A549 (cell line): ENCODE data around the gene C10orf62. TPM values are rescaled to one million over a fixed set of nuclear protein-coding genes. Genes with fewer than 3 reads are reported as not detected.

Experiments
- ATAC-seq, 2 experiments: fragments of 200-7000 bp in 1 of 2; fragments of >200 bp in 1 of 2; cut with Nextera tagmentation in 1 of 2; cut with Tn5 transposase in 1 of 2; 3 replicates each; pipeline versions ENCODE4 v1.8.0 to v1.9.1; 2018 to 2020; ENCODE audit warnings: mild to moderate bottlenecking in 1 of 2, moderate library complexity in 1 of 2
- CTCF ChIA-PET: fragments of 300-600 bp; sonication (Branson Sonifier 250); formaldehyde crosslinking; extraction: SDS; loops from one replicate; lab custom pipeline; 2021; ENCODE audit warnings: antibody characterized with exemption, inconsistent platforms; lab: Yijun Ruan, JAX
- POLR2A ChIA-PET: fragments of 350-600 bp; formaldehyde crosslinking; extraction: SDS; loops from one replicate; lab custom pipeline; 2021; ENCODE audit warnings: antibody characterized with exemption, inconsistent platforms; lab: Yijun Ruan, JAX
- DNase-seq, 2 experiments: peaks; one replicate each; pipeline versions ENCODE4 v3.0.0 to v3.0.0-alpha.2; 2011 to 2016; ENCODE audit warnings: low read depth in 1 of 2, low spot score in 1 of 2
- FAIRE-seq: peaks from 2 replicates; lab custom pipeline; 2011; peaks lifted over from hg19 to GRCh38; lab: Jason Lieb, UNC
- H3K27ac ChIP-seq, 2 experiments: fragments of >200 bp; sonication (Bioruptor Twin); formaldehyde crosslinking; 3 replicates each; pipeline ENCODE4 v1.5.1; 2016 to 2017
- H3K4me1 ChIP-seq: fragments of >200 bp; sonication (Bioruptor Twin); formaldehyde crosslinking; 3 replicates; pipeline ENCODE4 v1.6.1; 2016
- H3K4me2 ChIP-seq: fragments of >200 bp; sonication (Bioruptor Twin); formaldehyde crosslinking; 3 replicates; pipeline ENCODE4 v1.6.1; 2016
- H3K4me3 ChIP-seq: fragments of >200 bp; sonication (Bioruptor Twin); formaldehyde crosslinking; 3 replicates; pipeline ENCODE4 v1.5.1; 2016
- H3K9me3 ChIP-seq: fragments of >200 bp; sonication (Bioruptor Twin); formaldehyde crosslinking; 3 replicates; pipeline ENCODE4 v1.6.1; 2016
- CEBPB ChIP-seq, 2 experiments: fragments of >200 bp in 1 of 2; sonication (Bioruptor Twin) in 1 of 2; formaldehyde crosslinking in 1 of 2; IDR thresholded peaks; 2 replicates each; pipeline ENCODE4 v1.6.1; 2012 to 2016
- CHD2 ChIP-seq: fragments of 150-350 bp; IDR thresholded peaks from 2 replicates; pipeline ENCODE4 v1.6.1; 2014; ENCODE audit warnings: low read length; ENCODE audit not compliant: partially characterized antibody
- CHD4 ChIP-seq: fragments of 200-600 bp; sonication (generic); IDR thresholded peaks from 2 replicates; pipeline ENCODE4 v1.6.1; 2016; ENCODE audit warnings: antibody characterized with exemption, mild to moderate bottlenecking, borderline replicate concordance
- CTCF ChIP-seq: fragments of >200 bp; sonication (Bioruptor Twin); formaldehyde crosslinking; IDR thresholded peaks from 3 replicates; pipeline ENCODE4 v1.5.1; 2016
- EHMT2 ChIP-seq: fragments of 200-600 bp; sonication (generic); IDR thresholded peaks from 2 replicates; pipeline ENCODE4 v1.6.1; 2016; ENCODE audit warnings: antibody characterized with exemption, low read depth, mild to moderate bottlenecking, moderate library complexity
- ELK1 ChIP-seq: fragments of 150-350 bp; IDR thresholded peaks from 2 replicates; pipeline ENCODE4 v1.6.1; 2014; ENCODE audit warnings: low read depth, mild to moderate bottlenecking, low read length
- EP300 ChIP-seq, 2 experiments: fragments of >200 bp; sonication (Bioruptor Twin); formaldehyde crosslinking; IDR thresholded peaks; 2 replicates in 1 of 2; 3 replicates in 1 of 2; pipeline ENCODE4 v1.6.1; 2016 to 2017
- ESRRA ChIP-seq: fragments of 150-350 bp; IDR thresholded peaks from 2 replicates; pipeline ENCODE4 v1.6.1; 2014; ENCODE audit warnings: mild to moderate bottlenecking, low read length, borderline replicate concordance
- FOSL2 ChIP-seq, 2 experiments: fragments of 450-650 bp in 1 of 2; fragments of >200 bp in 1 of 2; sonication (Bioruptor Twin) in 1 of 2; formaldehyde crosslinking; IDR thresholded peaks; 2 replicates each; pipeline versions ENCODE4 v1.5.0 to v1.6.1; 2016 to 2020; ENCODE audit warnings: mild to moderate bottlenecking in 1 of 2, moderate library complexity in 1 of 2
- GATA3 ChIP-seq: IDR thresholded peaks from 2 replicates; pipeline ENCODE4 v1.6.1; 2012; ENCODE audit warnings: borderline replicate concordance
- HDAC2 ChIP-seq: fragments of 200-600 bp; sonication (generic); IDR thresholded peaks from 2 replicates; pipeline ENCODE4 v1.6.1; 2016
- HEYL ChIP-seq: fragments of 250-450 bp; sonication (Bioruptor Pico); IDR thresholded peaks from 2 replicates; pipeline ENCODE4 v1.8.0; 2021; ENCODE audit warnings: mild to moderate bottlenecking, moderate library complexity
- HMGXB4 ChIP-seq: fragments of 250-450 bp; sonication (Bioruptor Pico); IDR thresholded peaks from 2 replicates; pipeline ENCODE4 v1.5.0; 2021; ENCODE audit warnings: mild to moderate bottlenecking, moderate library complexity, borderline replicate concordance
- HOXA7 ChIP-seq: fragments of 250-450 bp; sonication (Bioruptor Pico); IDR thresholded peaks from 2 replicates; pipeline ENCODE4 v1.5.0; 2020; ENCODE audit warnings: mild to moderate bottlenecking, moderate library complexity
- HOXB13 ChIP-seq: fragments of 250-450 bp; sonication (Bioruptor Pico); IDR thresholded peaks from 2 replicates; pipeline ENCODE4 v1.5.0; 2020; ENCODE audit warnings: low read depth, mild to moderate bottlenecking, moderate library complexity
- JUNB ChIP-seq: fragments of >200 bp; sonication (Bioruptor Twin); formaldehyde crosslinking; IDR thresholded peaks from 2 replicates; pipeline ENCODE4 v1.6.1; 2016
- KDM1A ChIP-seq: fragments of 200-600 bp; sonication (generic); IDR thresholded peaks from 2 replicates; pipeline ENCODE4 v1.6.1; 2016; ENCODE audit warnings: low read depth, mild to moderate bottlenecking
- MAFK ChIP-seq: fragments of 450-650 bp; IDR thresholded peaks from 2 replicates; pipeline ENCODE4 v1.6.1; 2014; ENCODE audit not compliant: partially characterized antibody
- MAX ChIP-seq: IDR thresholded peaks from 2 replicates; pipeline ENCODE4 v1.6.1; 2012
- MAZ ChIP-seq: fragments of 150-350 bp; IDR thresholded peaks from 2 replicates; pipeline ENCODE4 v1.6.1; 2014; ENCODE audit warnings: antibody characterized with exemption, low read depth, low read length, borderline replicate concordance
- NPAS2 ChIP-seq: fragments of 250-450 bp; sonication (Bioruptor Pico); IDR thresholded peaks from 2 replicates; pipeline ENCODE4 v1.8.0; 2022; ENCODE audit warnings: mild to moderate bottlenecking, moderate library complexity, borderline replicate concordance
- PBX3 ChIP-seq: IDR thresholded peaks from 2 replicates; pipeline ENCODE4 v1.6.1; 2012
- PHF8 ChIP-seq: fragments of 200-600 bp; sonication (generic); IDR thresholded peaks from 2 replicates; pipeline ENCODE4 v1.6.1; 2016; ENCODE audit warnings: low read depth, mild to moderate bottlenecking, antibody characterized with exemption, moderate library complexity, borderline replicate concordance
- POLR2A ChIP-seq: IDR thresholded peaks from 2 replicates; pipeline ENCODE4 v1.6.1; 2012; ENCODE audit warnings: mild to moderate bottlenecking, low read length
- POLR2AphosphoS2 ChIP-seq: conservative IDR thresholded peaks from 2 replicates; pipeline ENCODE4 v1.6.1; 2012; ENCODE audit warnings: low read length, improper control_type of control experiment, inconsistent platforms
- RARB ChIP-seq: fragments of 250-450 bp; sonication (Bioruptor Pico); IDR thresholded peaks from 2 replicates; pipeline ENCODE4 v1.8.0; 2021; ENCODE audit warnings: mild to moderate bottlenecking, moderate library complexity
- RCOR1 ChIP-seq: fragments of 150-350 bp; IDR thresholded peaks from 2 replicates; pipeline ENCODE4 v1.6.1; 2014; ENCODE audit warnings: antibody characterized with exemption, low read length, low read depth
- RNF2 ChIP-seq: fragments of 200-600 bp; sonication (generic); IDR thresholded peaks from 2 replicates; pipeline ENCODE4 v1.6.1; 2016; ENCODE audit warnings: low read depth, mild to moderate bottlenecking, antibody characterized with exemption, moderate library complexity, borderline replicate concordance
- SMC3 ChIP-seq: fragments of >200 bp; sonication (Bioruptor Twin); formaldehyde crosslinking; IDR thresholded peaks from 3 replicates; pipeline ENCODE4 v1.6.1; 2018; ENCODE audit warnings: inconsistent platforms
- SREBF2 ChIP-seq: fragments of 450-650 bp; IDR thresholded peaks from 2 replicates; pipeline ENCODE4 v1.6.1; 2014; ENCODE audit warnings: mild to moderate bottlenecking, moderate library complexity
- TP53 ChIP-seq: fragments of 250-450 bp; sonication (Bioruptor Pico); IDR thresholded peaks from 2 replicates; pipeline ENCODE4 v1.5.0; 2021; ENCODE audit warnings: mild to moderate bottlenecking, moderate library complexity
- USF2 ChIP-seq: fragments of 450-650 bp; IDR thresholded peaks from 2 replicates; pipeline ENCODE4 v1.6.1; 2014; ENCODE audit warnings: antibody characterized with exemption
- WGBS: methylation state at CpG from one replicate; pipeline ENCODE4 v1.1.6; 2017; ENCODE audit errors: missing lambda C conversion rate; 5-methylcytosine and 5-hydroxymethylcytosine counted together
- polyA plus RNA-seq, 4 experiments: library from polyadenylated mRNA; depleted of rRNA in 3 of 4; stranded (reverse); fragments of >200 nt; fragmentation: RNase III in 1 of 4; extraction: RNeasy Plus Mini Kit Qiagen cat#74134 plus additional on column Dnase treatment in 1 of 4; gene quantifications; 2 replicates in 3 of 4; 3 replicates in 1 of 4; pipeline ENCODE4 v1.2.3, GENCODE V29; 2011 to 2017

Gene C10orf62
- polyA plus RNA-seq, 2 of the 4 experiments (the other 2 are of a cell fraction): not detected

- POLR2A ChIA-PET: interaction anchor here (0.6 to 1.0 kb wide), 3 partner anchors 13 to 41 kb away, joined by 3 to 4 read pairs (median 3); partner anchors contain the start of gene HOGA1
- H3K4me1 ChIP-seq: peaks cover 56% of the 10 kb centered on the region
- DNase-seq: no peak
Observed at GRCh38 chr10:97571622-97572021, 17.9 kb upstream of the C10orf62 start.

GRCh38 chr10:97572214-97572989, 17.1 kb upstream of the C10orf62 start, which contains the start of gene ANKRD2:
Gene ANKRD2, plus strand, starts transcription at chr10:97572779. Its CDS starts 10 bp downstream, at chr10:97572789.
- H3K4me3 ChIP-seq: no peak within 1 kb of the TSS
- no peaks in the 10 kb centered on the region for H3K9me3 ChIP-seq
- peak; percentile 81 to 86 for DNase-seq
- FAIRE-seq: peak; percentile 94
- peaks cover 63% of the 10 kb centered on the region for H3K4me1 ChIP-seq
- H3K4me2 ChIP-seq: peak within 1 kb of the TSS; percentile 72
- H3K27ac ChIP-seq: peak within 1 kb of the TSS; percentile 91 to 93
- 55% methylated on average over 14 of the region's 16 CpGs for whole genome bisulfite sequencing
- POLR2A ChIA-PET: interaction anchor here (0.6 to 1.0 kb wide), 3 partner anchors 12 to 41 kb away, joined by 3 to 4 read pairs (median 3); partner anchors contain the start of gene HOGA1
- peak; percentile 72 to 79 for ATAC-seq
- CTCF ChIA-PET: interaction anchor here (0.6 to 33.8 kb wide), 46 partner anchors 15 to 189 kb away, joined by 3 to 1048 read pairs (median 5); partner anchors contain the start of genes AVPI1, C10orf62, HOGA1 and MORN4
- TF ChIP-seq SMC3 (peak; percentile 97), GATA3 (no peak), HDAC2 (no peak), EP300 (IDR thresholded peaks at IDR 0.05) (no peak), ESRRA (no peak), EHMT2 (no peak), HMGXB4 (CRISPR knock-in tag) (no peak), RNF2 (no peak), CTCF (peak; percentile 93), PHF8 (no peak), RCOR1 (no peak), ELK1 (no peak), POLR2AphosphoS2 (no peak), RARB (CRISPR knock-in tag) (no peak), POLR2A (no peak), CHD4 (no peak), MAFK (no peak), MAZ (no peak), CEBPB (IDR thresholded peaks at IDR 0.05) (peak in 1 of 2 experiments; percentile 77; a peak in 2 of 4 replicates), FOSL2 (IDR thresholded peaks at IDR 0.05) (no peak), FOSL2 (CRISPR knock-in tag; IDR thresholded peaks at IDR 0.05) (no peak), MAX (peak; percentile 69), USF2 (no peak)

More at GRCh38 chr10:97571622-97572021, 17.9 kb upstream of the C10orf62 start:
- 73% methylated on average over 3 of the region's 3 CpGs for WGBS
- CTCF ChIA-PET: interaction anchor here (0.6 to 33.8 kb wide), 44 partner anchors 15 to 189 kb away, joined by 3 to 1048 read pairs (median 5); partner anchors contain the start of genes AVPI1, C10orf62, HOGA1 and MORN4
- TF ChIP-seq CHD2 (no peak), HEYL (CRISPR knock-in tag) (no peak), PBX3 (no peak), JUNB (no peak), SREBF2 (no peak), CEBPB (IDR thresholded peaks at IDR 0.05) (no peak), HOXA7 (CRISPR knock-in tag) (no peak), RNF2 (no peak), HOXB13 (CRISPR knock-in tag) (no peak), NPAS2 (no peak), KDM1A (no peak), TP53 (CRISPR knock-in tag) (no peak)
- no peaks in the 10 kb centered on the region for H3K9me3 ChIP-seq
- FAIRE-seq (no peak), ATAC-seq (no peak)
- no peak overlapping the region for H3K4me3 ChIP-seq
- peak overlapping the region; percentile 91 to 93 for H3K27ac ChIP-seq
- H3K4me2 ChIP-seq: peak overlapping the region; percentile 72
